HepG2 (cell line): Measurements from ENCODE around the gene OSM.

Experiments
- CREB1 ChIP-seq, 2 experiments: fragments of 450-650 bp in 1 of 2; IDR thresholded peaks; 2 replicates each; pipeline ENCODE4 v1.6.1; 2016 to 2017; ENCODE audit warnings: control low read depth in 1 of 2, mild to moderate bottlenecking in 1 of 2, missing compliant biosample characterization in 1 of 2, missing genetic modification characterization in 1 of 2
- DNMT3B ChIP-seq: conservative IDR thresholded peaks from 2 replicates; pipeline ENCODE4 v1.6.1; 2016; ENCODE audit warnings: missing biosample characterization, control low read depth
- EZH2 ChIP-seq: conservative IDR thresholded peaks from 2 replicates; pipeline ENCODE4 v1.6.1; 2012; ENCODE audit warnings: mild to moderate bottlenecking, low read depth, low read length, moderate library complexity
- MIXL1 ChIP-seq: IDR thresholded peaks from 2 replicates; pipeline ENCODE4 v1.6.1; 2016
- SMARCC2 ChIP-seq: fragments of 450-650 bp; IDR thresholded peaks from 2 replicates; pipeline ENCODE4 v1.6.1; 2017; ENCODE audit warnings: antibody characterized with exemption, mild to moderate bottlenecking

DNA sequence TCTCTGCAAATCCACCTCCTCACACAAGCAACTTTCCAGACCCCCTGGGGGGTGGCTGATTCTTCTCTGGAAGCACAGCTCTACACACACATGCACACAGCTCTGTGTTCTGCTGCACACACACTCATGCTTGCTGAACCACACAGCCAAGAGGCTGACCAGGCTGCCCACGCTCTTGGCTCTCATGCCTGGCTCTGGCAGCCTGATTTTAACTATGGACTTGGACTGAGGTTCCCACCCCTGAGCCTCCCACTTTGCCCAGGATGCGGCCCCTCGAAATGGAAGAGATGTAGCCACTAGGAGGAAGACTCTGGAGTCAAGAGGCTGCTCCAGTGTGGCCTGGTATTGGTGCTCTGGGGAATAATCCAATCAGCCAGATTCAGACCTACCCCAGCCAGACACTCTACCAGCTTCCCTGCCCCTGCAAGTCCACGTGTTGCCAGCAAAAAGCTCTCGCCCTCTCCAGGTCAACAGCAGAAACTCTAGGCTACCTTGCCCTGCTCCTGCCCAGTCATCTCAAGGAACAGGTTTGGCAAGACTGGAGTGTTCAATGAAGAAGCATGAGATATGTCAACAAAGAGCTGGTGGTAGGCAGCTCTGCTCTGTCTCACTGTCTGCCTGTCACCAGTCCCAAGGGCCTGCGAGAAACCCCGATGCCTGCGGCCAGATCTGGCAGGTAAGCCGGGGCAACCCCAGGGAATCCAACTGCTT lies 31.5 kb upstream of the OSM start:
- TF ChIP-seq EZH2 (no peak), DNMT3B (no peak), MIXL1 (CRISPR knock-in tag) (no peak), SMARCC2 (no peak), CREB1 (IDR thresholded peaks at IDR 0.05) (no peak), CREB1 (CRISPR knock-in tag; IDR thresholded peaks at IDR 0.05) (no peak)
